Lower leg skin (tissue), 3 donors: ENCODE data around the gene ST13.

Experiments used
- POLR2A ChIP-seq, 2 donors: fragments of 450-650 bp; IDR thresholded peaks; one replicate each; pipeline ENCODE4 v1.6.1; 2016 to 2017; ENCODE audit warnings: antibody characterized with exemption in 2 of 2, mild to moderate bottlenecking in 1 of 2, moderate library complexity in 1 of 2
- TF ChIP-seq, protein P1 (sequence below), 3 donors: fragments of 450-650 bp; IDR thresholded peaks; one replicate each; pipeline ENCODE4 v1.5.1; 2016; ENCODE audit warnings: antibody characterized with exemption in 3 of 3, mild to moderate bottlenecking in 3 of 3, moderate library complexity in 2 of 3

DNA sequence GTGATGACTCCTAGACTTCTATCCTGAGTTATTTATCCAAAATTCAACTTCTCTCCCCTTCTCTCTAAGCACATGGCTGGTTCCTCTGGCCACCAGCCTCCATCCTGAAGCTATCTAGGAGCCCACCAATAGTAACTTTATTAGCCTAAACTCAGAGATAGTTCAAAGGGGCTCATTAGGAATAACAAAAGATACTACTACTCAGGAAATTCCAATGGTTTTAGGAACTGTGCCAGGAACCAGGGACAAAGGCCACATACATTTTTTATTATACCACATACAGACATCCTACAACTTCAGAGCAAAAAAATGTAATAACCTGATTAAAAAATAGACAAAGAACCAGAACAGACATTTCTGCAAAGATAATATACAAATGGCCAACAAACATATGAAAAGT, 65.2 kb downstream of the ST13 start:
- TF ChIP-seq, protein P1, sequence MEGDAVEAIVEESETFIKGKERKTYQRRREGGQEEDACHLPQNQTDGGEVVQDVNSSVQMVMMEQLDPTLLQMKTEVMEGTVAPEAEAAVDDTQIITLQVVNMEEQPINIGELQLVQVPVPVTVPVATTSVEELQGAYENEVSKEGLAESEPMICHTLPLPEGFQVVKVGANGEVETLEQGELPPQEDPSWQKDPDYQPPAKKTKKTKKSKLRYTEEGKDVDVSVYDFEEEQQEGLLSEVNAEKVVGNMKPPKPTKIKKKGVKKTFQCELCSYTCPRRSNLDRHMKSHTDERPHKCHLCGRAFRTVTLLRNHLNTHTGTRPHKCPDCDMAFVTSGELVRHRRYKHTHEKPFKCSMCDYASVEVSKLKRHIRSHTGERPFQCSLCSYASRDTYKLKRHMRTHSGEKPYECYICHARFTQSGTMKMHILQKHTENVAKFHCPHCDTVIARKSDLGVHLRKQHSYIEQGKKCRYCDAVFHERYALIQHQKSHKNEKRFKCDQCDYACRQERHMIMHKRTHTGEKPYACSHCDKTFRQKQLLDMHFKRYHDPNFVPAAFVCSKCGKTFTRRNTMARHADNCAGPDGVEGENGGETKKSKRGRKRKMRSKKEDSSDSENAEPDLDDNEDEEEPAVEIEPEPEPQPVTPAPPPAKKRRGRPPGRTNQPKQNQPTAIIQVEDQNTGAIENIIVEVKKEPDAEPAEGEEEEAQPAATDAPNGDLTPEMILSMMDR (IDR thresholded peaks at IDR 0.05): no peak
- TF ChIP-seq POLR2A (IDR thresholded peaks at IDR 0.05): no peak
